Smooth muscle cell (in vitro differentiated cells): Measurements from ENCODE around the gene MYBBP1A. TPM values are rescaled to one million over a fixed set of nuclear protein-coding genes. Genes with fewer than 3 reads are reported as not detected.

Experiments used
- DNase-seq: peaks from one replicate; lab custom pipeline; 2025; ENCODE audit not compliant: unreplicated experiment; lab: John Stamatoyannopoulos, UW
- H2AFZ ChIP-seq: fragments of 200-600 bp; sonication (generic); 2 replicates; pipeline ENCODE4 v1.6.0; 2016; ENCODE audit warnings: antibody characterized with exemption, low read depth, mild to moderate bottlenecking
- H3F3A ChIP-seq: fragments of 200-600 bp; sonication (generic); 2 replicates; pipeline ENCODE4 v1.6.0; 2017; ENCODE audit warnings: antibody characterized with exemption, low read depth
- H3K27ac ChIP-seq: fragments of 200-600 bp; sonication (generic); 2 replicates; pipeline ENCODE4 v1.5.1; 2016; ENCODE audit warnings: low read depth, mild to moderate bottlenecking
- H3K27me3 ChIP-seq: fragments of 200-600 bp; sonication (generic); 2 replicates; pipeline ENCODE4 v1.6.1; 2016; ENCODE audit warnings: low read depth, mild to moderate bottlenecking
- H3K36me3 ChIP-seq: fragments of 200-600 bp; sonication (generic); 2 replicates; pipeline ENCODE4 v1.5.1; 2016; ENCODE audit warnings: low read depth
- H3K4me1 ChIP-seq: fragments of 200-600 bp; sonication (generic); 2 replicates; pipeline ENCODE4 v1.5.1; 2016; ENCODE audit warnings: low read depth
- H3K4me2 ChIP-seq: fragments of 200-600 bp; sonication (generic); 2 replicates; pipeline ENCODE4 v1.6.0; 2016; ENCODE audit warnings: mild to moderate bottlenecking
- H3K4me3 ChIP-seq: fragments of 200-600 bp; sonication (generic); 2 replicates; pipeline ENCODE4 v1.5.1; 2016; ENCODE audit warnings: mild to moderate bottlenecking
- H3K79me2 ChIP-seq: fragments of 200-600 bp; sonication (generic); 2 replicates; pipeline ENCODE4 v1.6.0; 2016; ENCODE audit warnings: low read depth, mild to moderate bottlenecking
- H3K9ac ChIP-seq: fragments of 200-600 bp; sonication (generic); 2 replicates; pipeline ENCODE4 v1.6.0; 2016; ENCODE audit warnings: low read depth
- H3K9me3 ChIP-seq: fragments of 200-600 bp; sonication (generic); replicated peaks from 2 replicates; pipeline ENCODE4 v1.5.1; 2016; ENCODE audit warnings: low read depth
- H4K20me1 ChIP-seq: fragments of 200-600 bp; sonication (generic); 2 replicates; pipeline ENCODE4 v1.6.0; 2016; ENCODE audit warnings: low read depth
- CTCF ChIP-seq: fragments of 200-600 bp; sonication (generic); IDR thresholded peaks from 2 replicates; pipeline ENCODE4 v1.5.1; 2017; ENCODE audit warnings: borderline replicate concordance, mild to moderate bottlenecking, antibody characterized with exemption; ENCODE audit not compliant: insufficient read depth, poor library complexity, severe bottlenecking
- WGBS: methylation state at CpG from one replicate; pipeline ENCODE4 v1.1.7; 2016; ENCODE audit warnings: low lambda C conversion rate; 5-methylcytosine and 5-hydroxymethylcytosine counted together
- polyA plus RNA-seq: library from polyadenylated mRNA; unstranded; fragments of >200 nt; fragmentation: Nextera tagmentation; extraction: Ambion mirVana; gene quantifications from 2 replicates; pipeline ENCODE4 v1.2.1, GENCODE V29; 2016
- total RNA-seq: library from RNA; depleted of rRNA; stranded (reverse); fragments of >200 nt; gene quantifications from 2 replicates; pipeline ENCODE4 v1.2.3, GENCODE V29; 2014

MYBBP1A gene
- total and polyA plus RNA-seq, 2 experiments from 2014 or later: 18.1 to 33.5 TPM

- Histone ChIP-seq H3K4me3 (peak overlapping the region; percentile 21), H3F3A (no peaks in the 10 kb centered on the region), H3K27ac (no peak overlapping the region), H4K20me1 (peaks cover 3% of the 10 kb centered on the region), H3K79me2 (no peaks in the 10 kb centered on the region), H3K9ac (no peak overlapping the region), H3K4me1 (peaks cover 4% of the 10 kb centered on the region), H3K4me2 (peak overlapping the region; percentile 76), H2AFZ (no peak overlapping the region), H3K27me3 (no peaks in the 10 kb centered on the region), H3K9me3 (no peaks in the 10 kb centered on the region), H3K36me3 (no peaks in the 10 kb centered on the region)
- no peak for DNase-seq
- 38% methylated on average over 18 of the region's 19 CpGs for WGBS
- no peak for TF ChIP-seq CTCF
Measured at GRCh38 chr17:4536259-4536741, 18.9 kb downstream of the MYBBP1A start.

GRCh38 chr17:4535667-4536258 lies 19.4 kb downstream of the MYBBP1A start:
- 80% methylated on average over 3 of the region's 19 CpGs for WGBS
- no peaks in the 10 kb centered on the region for H3K27me3 ChIP-seq
- H3K4me1 ChIP-seq: peaks cover 4% of the 10 kb centered on the region
- H3F3A ChIP-seq: no peaks in the 10 kb centered on the region
- H3K27ac ChIP-seq: no peak overlapping the region
- H3K9ac ChIP-seq: no peak overlapping the region
- no peaks in the 10 kb centered on the region for H3K36me3 ChIP-seq
- no peak for DNase-seq
- H3K4me2 ChIP-seq: peak overlapping the region; percentile 76
- TF ChIP-seq CTCF: no peak
- peak overlapping the region; percentile 21 for H3K4me3 ChIP-seq
- H4K20me1 ChIP-seq: peaks cover 3% of the 10 kb centered on the region
- no peak overlapping the region for H2AFZ ChIP-seq
- no peaks in the 10 kb centered on the region for H3K9me3 ChIP-seq
- no peaks in the 10 kb centered on the region for H3K79me2 ChIP-seq

GRCh38 chr17:4534928-4535666 lies 20.1 kb downstream of the MYBBP1A start:
- H3F3A ChIP-seq: no peaks in the 10 kb centered on the region
- 91% methylated on average over 27 of the region's 27 CpGs for WGBS
- no peak for TF ChIP-seq CTCF

More at GRCh38 chr17:4534928-4535666, 20.1 kb downstream of the MYBBP1A start:
- no peaks in the 10 kb centered on the region for H3K9me3 ChIP-seq
- no peak for DNase-seq
- peaks cover 3% of the 10 kb centered on the region for H4K20me1 ChIP-seq
- no peaks in the 10 kb centered on the region for H3K36me3 ChIP-seq
- H3K4me1 ChIP-seq: peaks cover 4% of the 10 kb centered on the region
- no peaks in the 10 kb centered on the region for H3K79me2 ChIP-seq
- no peak overlapping the region for H2AFZ ChIP-seq
- H3K4me3 ChIP-seq: no peak overlapping the region
- no peaks in the 10 kb centered on the region for H3K27me3 ChIP-seq
- no peak overlapping the region for H3K27ac ChIP-seq
- no peak overlapping the region for H3K4me2 ChIP-seq
- H3K9ac ChIP-seq: no peak overlapping the region
